ENCODE measurements around the gene SIX3. TPM values are rescaled to one million over a fixed set of nuclear protein-coding genes. Genes with fewer than 3 reads are reported as not detected.

The SIX3 gene
- total RNA-seq, 1 experiment from 2014 or later: 1.4 TPM

DNA sequence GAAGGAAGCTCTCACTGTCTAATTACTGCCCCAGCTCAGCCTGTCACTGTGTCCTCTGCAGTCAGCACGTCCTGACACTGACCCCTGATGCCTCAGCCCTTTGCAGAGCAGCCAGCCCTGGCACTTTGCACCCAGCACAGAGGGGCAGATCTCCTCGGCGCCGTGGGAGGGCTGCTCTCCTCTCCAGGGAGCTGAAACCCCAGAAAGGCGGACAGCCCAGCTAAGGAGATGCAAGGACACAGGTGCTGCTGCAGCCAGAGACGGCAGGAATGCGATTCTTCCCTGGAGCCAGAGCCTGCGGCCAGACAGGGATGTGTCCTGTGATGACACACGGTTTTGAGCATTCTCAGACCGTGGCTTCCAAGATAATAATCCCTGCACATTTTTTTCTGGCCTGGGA, 34.5 kb upstream of the SIX3 start:
- H3K4me3 ChIP-seq: no peak overlapping the region
- CTCF ChIA-PET: interaction anchor here (0.6 to 1.1 kb wide), 2 partner anchors 49 to 578 kb away, joined by 3 read pairs; no protein-coding TSS in a partner anchor
- no peaks in the 10 kb centered on the region for H3K4me1 ChIP-seq (replicated peaks; ENCODE audit: insufficient read depth)
- TF ChIP-seq, protein P1, sequence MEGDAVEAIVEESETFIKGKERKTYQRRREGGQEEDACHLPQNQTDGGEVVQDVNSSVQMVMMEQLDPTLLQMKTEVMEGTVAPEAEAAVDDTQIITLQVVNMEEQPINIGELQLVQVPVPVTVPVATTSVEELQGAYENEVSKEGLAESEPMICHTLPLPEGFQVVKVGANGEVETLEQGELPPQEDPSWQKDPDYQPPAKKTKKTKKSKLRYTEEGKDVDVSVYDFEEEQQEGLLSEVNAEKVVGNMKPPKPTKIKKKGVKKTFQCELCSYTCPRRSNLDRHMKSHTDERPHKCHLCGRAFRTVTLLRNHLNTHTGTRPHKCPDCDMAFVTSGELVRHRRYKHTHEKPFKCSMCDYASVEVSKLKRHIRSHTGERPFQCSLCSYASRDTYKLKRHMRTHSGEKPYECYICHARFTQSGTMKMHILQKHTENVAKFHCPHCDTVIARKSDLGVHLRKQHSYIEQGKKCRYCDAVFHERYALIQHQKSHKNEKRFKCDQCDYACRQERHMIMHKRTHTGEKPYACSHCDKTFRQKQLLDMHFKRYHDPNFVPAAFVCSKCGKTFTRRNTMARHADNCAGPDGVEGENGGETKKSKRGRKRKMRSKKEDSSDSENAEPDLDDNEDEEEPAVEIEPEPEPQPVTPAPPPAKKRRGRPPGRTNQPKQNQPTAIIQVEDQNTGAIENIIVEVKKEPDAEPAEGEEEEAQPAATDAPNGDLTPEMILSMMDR (conservative IDR thresholded peaks at IDR 0.05): no peak
- TF ChIP-seq EZH2 (IDR thresholded peaks at IDR 0.05; ENCODE audit: low read depth): no peak
- H4K20me1 ChIP-seq (ENCODE audit: insufficient read depth): no peaks in the 10 kb centered on the region
- no peaks in the 10 kb centered on the region for H3K9me2 ChIP-seq (ENCODE audit: insufficient read depth)
- BruUV-seq (replicated peaks): no TSS peak
- no peaks in the 10 kb centered on the region for H3K27me3 ChIP-seq (ENCODE audit: insufficient read depth, low read depth)
- no peak overlapping the region for H3K4me2 ChIP-seq
- H2AFZ ChIP-seq: no peak overlapping the region
- peak in 1 of 2 experiments; percentile 30 for DNase-seq
- no peaks in the 10 kb centered on the region for H3K79me2 ChIP-seq (ENCODE audit: low read depth)
- no peaks in the 10 kb centered on the region for H3K9me3 ChIP-seq (ENCODE audit: insufficient read depth, low read depth)
- intact Hi-C loops (cut with micrococcal nuclease; ENCODE audit: unreplicated experiment): no loop called here
- no peak overlapping the region for H3K27ac ChIP-seq
- H3K36me3 ChIP-seq (ENCODE audit: low read depth): no peaks in the 10 kb centered on the region
- no peaks in the 10 kb centered on the region for H3F3A ChIP-seq (ENCODE audit: insufficient read depth, low read depth)
- POLR2A ChIA-PET (ENCODE audit: unreplicated experiment): no interaction called here

DNA sequence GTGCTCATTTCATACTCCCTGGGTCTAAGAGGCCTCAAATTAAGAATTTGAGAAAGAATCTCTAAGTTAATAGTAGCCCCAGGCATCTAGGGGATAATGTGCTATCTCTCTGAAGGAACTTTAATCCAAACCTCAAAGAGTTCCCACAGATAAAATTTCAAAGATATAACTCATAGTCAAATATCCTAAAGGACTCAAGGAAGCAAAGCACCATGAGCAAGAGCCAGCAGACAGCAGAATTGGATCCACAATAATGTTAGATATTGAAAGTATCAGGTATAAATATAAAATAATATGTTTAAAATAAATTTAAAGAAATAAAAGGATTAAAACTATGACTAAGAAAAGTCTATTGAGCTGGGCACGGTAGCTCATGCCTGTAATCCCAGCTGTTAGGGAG, 31.7 kb upstream of the SIX3 start:
- Histone ChIP-seq H3F3A (ENCODE audit: insufficient read depth, low read depth) (no peaks in the 10 kb centered on the region), H3K79me2 (ENCODE audit: low read depth) (no peaks in the 10 kb centered on the region), H3K27ac (no peak overlapping the region), H3K4me2 (no peak overlapping the region), H3K9me2 (ENCODE audit: insufficient read depth) (no peaks in the 10 kb centered on the region), H4K20me1 (ENCODE audit: insufficient read depth) (no peaks in the 10 kb centered on the region), H3K27me3 (ENCODE audit: insufficient read depth, low read depth) (no peaks in the 10 kb centered on the region), H3K4me3 (no peak overlapping the region), H3K4me1 (replicated peaks; ENCODE audit: insufficient read depth) (no peaks in the 10 kb centered on the region), H3K36me3 (ENCODE audit: low read depth) (no peaks in the 10 kb centered on the region), H3K9me3 (ENCODE audit: insufficient read depth, low read depth) (no peaks in the 10 kb centered on the region), H2AFZ (no peak overlapping the region)
- TF ChIP-seq EZH2 (IDR thresholded peaks at IDR 0.05; ENCODE audit: low read depth): no peak
- ChIA-PET POLR2A (ENCODE audit: unreplicated experiment) (interaction anchor here (0.6 kb wide), 1 partner anchor 158 kb away, joined by 4 read pairs; no protein-coding TSS in a partner anchor), CTCF (no interaction called here)
- intact Hi-C loops (cut with micrococcal nuclease; ENCODE audit: unreplicated experiment): no loop called here
- BruUV-seq (replicated peaks): no TSS peak
- DNase-seq: no peak

- TF ChIP-seq EZH2 (IDR thresholded peaks at IDR 0.05; ENCODE audit: low read depth): no peak
- TF ChIP-seq, protein P1 (conservative IDR thresholded peaks at IDR 0.05): no peak
- no peak overlapping the region for H3K4me3 ChIP-seq
- H2AFZ ChIP-seq: no peak overlapping the region
- intact Hi-C loops (cut with micrococcal nuclease; ENCODE audit: unreplicated experiment): no loop called here
- H4K20me1 ChIP-seq (ENCODE audit: insufficient read depth): no peaks in the 10 kb centered on the region
- no peaks in the 10 kb centered on the region for H3K27me3 ChIP-seq (ENCODE audit: insufficient read depth, low read depth)
- H3K9me2 ChIP-seq (ENCODE audit: insufficient read depth): no peaks in the 10 kb centered on the region
- H3K4me2 ChIP-seq: no peak overlapping the region
- H3K9me3 ChIP-seq (ENCODE audit: insufficient read depth, low read depth): no peaks in the 10 kb centered on the region
- H3K4me1 ChIP-seq (replicated peaks; ENCODE audit: insufficient read depth): peaks cover 2% of the 10 kb centered on the region
- no TSS peak for BruUV-seq (replicated peaks)
- H3K36me3 ChIP-seq (ENCODE audit: low read depth): no peaks in the 10 kb centered on the region
- ChIA-PET POLR2A (ENCODE audit: unreplicated experiment) (no interaction called here), CTCF (interaction anchor here (0.5 kb wide), 1 partner anchor 21 kb away, joined by 4 read pairs; no protein-coding TSS in a partner anchor)
- peak in 1 of 2 experiments; percentile 49 for DNase-seq
- H3K27ac ChIP-seq: no peak overlapping the region
- no peaks in the 10 kb centered on the region for H3K79me2 ChIP-seq (ENCODE audit: low read depth)
- H3F3A ChIP-seq (ENCODE audit: insufficient read depth, low read depth): peaks cover under 1% of the 10 kb centered on the region; the same call in 1 of the 2 replicates
Observed at GRCh38 chr2:44912660-44913059, 28.8 kb upstream of the SIX3 start.

DNA sequence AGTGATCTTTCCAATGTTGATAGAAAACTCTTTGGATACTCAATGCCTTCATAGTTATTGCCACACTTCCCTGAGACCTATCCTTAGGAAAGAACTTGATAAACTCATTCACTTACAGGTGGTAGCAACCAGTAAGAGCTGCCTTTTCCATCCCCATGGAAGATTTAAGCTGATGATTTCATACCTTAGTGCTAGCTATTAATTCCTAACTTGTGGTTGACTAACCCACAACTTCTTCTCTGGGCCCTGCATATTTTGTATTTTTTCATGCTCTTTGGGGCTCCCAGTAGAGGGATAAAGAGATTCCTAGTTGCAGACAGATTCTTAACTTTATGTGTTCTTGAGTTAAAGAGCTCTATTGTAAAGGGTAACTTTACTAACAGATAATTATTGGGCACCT, 25.2 kb upstream of the SIX3 start:
- no peak for TF ChIP-seq EZH2 (IDR thresholded peaks at IDR 0.05; ENCODE audit: low read depth)
- TF ChIP-seq, protein P1 (conservative IDR thresholded peaks at IDR 0.05): no peak
- ChIA-PET POLR2A (ENCODE audit: unreplicated experiment) (no interaction called here), CTCF (interaction anchor here (0.6 kb wide), 3 partner anchors 21 to 541 kb away, joined by 3 to 6 read pairs (median 3); no protein-coding TSS in a partner anchor)
- no peaks in the 10 kb centered on the region for H3K36me3 ChIP-seq (ENCODE audit: low read depth)
- H3K27ac ChIP-seq: no peak overlapping the region
- DNase-seq: no peak
- no peaks in the 10 kb centered on the region for H3K9me3 ChIP-seq (ENCODE audit: insufficient read depth, low read depth)
- no peak overlapping the region for H3K4me2 ChIP-seq
- BruUV-seq (replicated peaks): no TSS peak
- H3K4me3 ChIP-seq: no peak overlapping the region
- no peaks in the 10 kb centered on the region for H4K20me1 ChIP-seq (ENCODE audit: insufficient read depth)
- peaks cover 21% of the 10 kb centered on the region for H3F3A ChIP-seq (ENCODE audit: insufficient read depth, low read depth)
- H3K9me2 ChIP-seq (ENCODE audit: insufficient read depth): no peaks in the 10 kb centered on the region
- peaks cover 23% of the 10 kb centered on the region for H3K4me1 ChIP-seq (replicated peaks; ENCODE audit: insufficient read depth)
- H3K27me3 ChIP-seq (ENCODE audit: insufficient read depth, low read depth): no peaks in the 10 kb centered on the region
- intact Hi-C loops (cut with micrococcal nuclease; ENCODE audit: unreplicated experiment): no loop called here
- H2AFZ ChIP-seq: no peak overlapping the region
- no peaks in the 10 kb centered on the region for H3K79me2 ChIP-seq (ENCODE audit: low read depth)

Data from PC-9 (cell line).